Astrocyte (in vitro differentiated cells and primary cell): ENCODE results near the gene PCBP4. TPM values are rescaled to one million over a fixed set of nuclear protein-coding genes. Genes with fewer than 3 reads are reported as not detected.

Experiments
- DNase-seq: peaks from one replicate; pipeline ENCODE4 v3.0.0-alpha.2; 2010; ENCODE audit warnings: low read depth
- FAIRE-seq: peaks from 2 replicates; lab custom pipeline; 2011; peaks lifted over from hg19 to GRCh38; lab: Jason Lieb, UNC
- H2AFZ ChIP-seq: 2 replicates; pipeline ENCODE4 v1.6.0; 2012; ENCODE audit warnings: low read depth, low read length, inconsistent platforms
- H3K27ac ChIP-seq: 2 replicates; pipeline ENCODE4 v1.5.1; 2011; ENCODE audit warnings: low read depth, low read length, inconsistent platforms
- H3K27me3 ChIP-seq: 2 replicates; pipeline ENCODE4 v1.6.0; 2011; ENCODE audit warnings: low read length, inconsistent platforms; ENCODE audit not compliant: insufficient read depth
- H3K36me3 ChIP-seq: 2 replicates; pipeline ENCODE4 v1.5.1; 2011; ENCODE audit warnings: low read length, inconsistent platforms; ENCODE audit not compliant: insufficient read depth
- H3K4me1 ChIP-seq: 2 replicates; pipeline ENCODE4 v1.5.1; 2011; ENCODE audit warnings: low read length, inconsistent platforms; ENCODE audit not compliant: insufficient read depth
- H3K4me2 ChIP-seq: 2 replicates; pipeline ENCODE4 v1.6.0; 2012; ENCODE audit warnings: low read length, inconsistent platforms
- H3K4me3 ChIP-seq: 2 replicates; pipeline ENCODE4 v1.5.1; 2011; ENCODE audit warnings: low read depth, mild to moderate bottlenecking, low read length, inconsistent platforms; ENCODE audit not compliant: insufficient read depth
- H3K79me2 ChIP-seq: 2 replicates; pipeline ENCODE4 v1.6.0; 2012; ENCODE audit warnings: mild to moderate bottlenecking, low read length, inconsistent platforms; ENCODE audit not compliant: insufficient read depth
- H3K9ac ChIP-seq: 2 replicates; pipeline ENCODE4 v1.6.0; 2012; ENCODE audit warnings: mild to moderate bottlenecking, low read length, inconsistent platforms
- H3K9me3 ChIP-seq: 2 replicates; pipeline ENCODE4 v1.5.1; 2012; ENCODE audit warnings: low read depth, mild to moderate bottlenecking, low read length, inconsistent platforms; ENCODE audit not compliant: insufficient read depth
- H4K20me1 ChIP-seq: 2 replicates; pipeline ENCODE4 v1.6.0; 2012; ENCODE audit warnings: low read length, inconsistent platforms; ENCODE audit not compliant: insufficient read depth
- H3K27ac Mint-ChIP-seq: one replicate; pipeline ENCODE4 v1.8.0; 2021; ENCODE audit warnings: mild to moderate bottlenecking, mixed read lengths; ENCODE audit not compliant: unreplicated experiment
- H3K27me3 Mint-ChIP-seq: one replicate; pipeline ENCODE4 v1.8.0; 2021; ENCODE audit warnings: low read depth, mixed read lengths; ENCODE audit not compliant: unreplicated experiment
- H3K36me3 Mint-ChIP-seq: one replicate; pipeline ENCODE4 v1.8.0; 2021; ENCODE audit warnings: low read depth, mixed read lengths; ENCODE audit not compliant: unreplicated experiment
- H3K4me1 Mint-ChIP-seq: one replicate; pipeline ENCODE4 v1.8.0; 2021; ENCODE audit warnings: low read depth, mixed read lengths; ENCODE audit not compliant: unreplicated experiment
- H3K4me3 Mint-ChIP-seq: one replicate; pipeline ENCODE4 v1.8.0; 2021; ENCODE audit warnings: mild to moderate bottlenecking, moderate library complexity, mixed read lengths; ENCODE audit not compliant: unreplicated experiment
- H3K9me3 Mint-ChIP-seq: one replicate; pipeline ENCODE4 v1.8.0; 2021; ENCODE audit warnings: mild to moderate bottlenecking, mixed read lengths; ENCODE audit not compliant: unreplicated experiment
- CTCF ChIP-seq: IDR thresholded peaks from 2 replicates; pipeline ENCODE4 v1.5.1; 2011; ENCODE audit warnings: low read depth, mild to moderate bottlenecking, inconsistent platforms, low read length, moderate library complexity; ENCODE audit not compliant: insufficient read depth
- EZH2 ChIP-seq: IDR thresholded peaks from 2 replicates; pipeline ENCODE4 v1.6.1; 2012; ENCODE audit warnings: mild to moderate bottlenecking, low read length, inconsistent platforms; ENCODE audit not compliant: insufficient read depth
- total RNA-seq: library from RNA; stranded (reverse); gene quantifications from 2 replicates; pipeline ENCODE4 v1.2.1, GENCODE V29; 2021

Gene PCBP4
- total RNA-seq, 1 donor from 2014 or later, result 102 TPM

- Mint-ChIP-seq H3K4me1 (no peaks in the 10 kb centered on the region), H3K4me3 (no peak overlapping the region), H3K27ac (no peak overlapping the region), H3K36me3 (peaks cover 34% of the 10 kb centered on the region), H3K27me3 (no peaks in the 10 kb centered on the region), H3K9me3 (no peaks in the 10 kb centered on the region)
- Histone ChIP-seq H3K9me3 (no peaks in the 10 kb centered on the region), H2AFZ (no peak overlapping the region), H3K4me1 (peaks cover 3% of the 10 kb centered on the region), H3K4me3 (no peak overlapping the region), H3K4me2 (no peak overlapping the region), H3K79me2 (peaks cover 14% of the 10 kb centered on the region), H3K36me3 (peaks cover 11% of the 10 kb centered on the region), H3K9ac (no peak overlapping the region), H3K27ac (no peak overlapping the region), H4K20me1 (peaks cover 28% of the 10 kb centered on the region), H3K27me3 (no peaks in the 10 kb centered on the region)
- no peak for DNase-seq
- TF ChIP-seq CTCF, result no peak
- no peak for TF ChIP-seq EZH2
- no peak for FAIRE-seq
These were observed 33.0 kb downstream of the PCBP4 start for GRCh38 chr3:51934139-51934850.

- DNase-seq (no peak), FAIRE-seq (no peak)
- Histone ChIP-seq H4K20me1 (peaks cover 21% of the 10 kb centered on the region), H3K79me2 (peaks cover 7% of the 10 kb centered on the region), H3K9ac (no peak overlapping the region), H3K4me2 (no peak overlapping the region), H2AFZ (no peak overlapping the region), H3K27me3 (no peaks in the 10 kb centered on the region), H3K9me3 (no peaks in the 10 kb centered on the region), H3K4me3 (no peak overlapping the region), H3K27ac (no peak overlapping the region), H3K4me1 (peaks cover 3% of the 10 kb centered on the region), H3K36me3 (peaks cover 11% of the 10 kb centered on the region)
- Mint-ChIP-seq H3K4me3 (no peak overlapping the region), H3K9me3 (no peaks in the 10 kb centered on the region), H3K27me3 (no peaks in the 10 kb centered on the region), H3K36me3 (peaks cover 34% of the 10 kb centered on the region), H3K27ac (no peak overlapping the region), H3K4me1 (no peaks in the 10 kb centered on the region)
- TF ChIP-seq CTCF (no peak), EZH2 (no peak)
These were observed 33.6 kb downstream of the PCBP4 start for GRCh38 chr3:51933471-51934138.
